GM18909 (cell line): ENCODE data around the gene RTN4.
"Not testable (repeated sequence)": the region's sequence is repeated elsewhere in the genome, so short reads cannot be mapped to it uniquely, and the experiment has no call there.

Source experiments
- ATAC-seq: cut with Tn5 transposase; IDR thresholded peaks from one replicate; pipeline ENCODE4 v1.9.1; 2021; ENCODE audit warnings: mild to moderate bottlenecking; ENCODE audit not compliant: unreplicated experiment, poor library complexity

Gene RTN4

GRCh38 chr2:55076019-55076418 is 25.8 kb upstream of the RTN4 start:
- ATAC-seq, result not testable (repeated sequence)

DNA sequence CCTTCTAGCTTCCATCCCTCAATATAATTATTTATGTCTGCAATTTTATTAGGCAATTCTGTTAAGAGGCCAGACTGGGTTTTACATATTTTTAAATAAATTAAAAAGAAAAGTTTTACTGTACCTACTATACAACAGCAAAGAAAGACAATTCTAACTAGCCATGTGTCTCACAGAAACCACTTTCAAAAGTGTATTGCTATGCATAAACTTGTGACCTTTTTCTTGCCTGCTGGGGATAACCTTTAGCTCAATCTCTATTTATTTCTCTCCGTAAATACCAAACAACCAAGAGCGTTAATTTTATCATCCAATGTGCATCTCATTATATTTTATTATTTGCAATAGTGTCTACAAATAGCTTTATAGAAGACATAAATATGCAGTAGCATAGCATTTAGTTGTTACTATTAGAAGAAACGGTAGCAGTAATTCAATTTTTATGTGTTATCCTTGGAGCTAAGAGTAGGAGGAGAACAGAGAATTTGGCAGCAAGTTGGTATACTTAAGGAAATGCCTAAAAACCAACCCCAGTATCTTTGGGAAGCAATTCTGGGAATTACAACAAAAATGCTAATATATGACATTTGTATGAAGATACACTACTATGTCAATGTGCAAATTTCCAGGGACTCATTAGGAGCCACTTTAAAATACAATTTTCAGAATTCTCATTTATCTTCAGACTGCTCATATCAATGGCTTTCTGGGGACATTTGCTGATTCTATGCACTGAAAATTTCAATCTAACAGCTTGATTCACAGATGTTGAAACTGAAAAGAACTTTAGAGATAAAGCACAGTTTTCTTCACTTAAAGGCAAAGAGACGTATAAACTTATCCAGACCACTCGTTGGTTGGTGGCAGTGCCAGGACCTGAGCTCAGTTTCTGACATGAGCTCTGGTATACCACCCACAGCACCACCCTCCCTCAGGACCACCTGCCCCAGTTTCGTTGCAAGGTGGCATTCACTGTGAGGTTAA is 23.0 kb upstream of the RTN4 start:
- no peak for ATAC-seq

GRCh38 chr2:55063713-55064323 is 13.6 kb upstream of the RTN4 start:
- peak; percentile 68 for ATAC-seq

GRCh38 chr2:55063226-55063625 is 13.0 kb upstream of the RTN4 start:
- ATAC-seq, result no peak

DNA sequence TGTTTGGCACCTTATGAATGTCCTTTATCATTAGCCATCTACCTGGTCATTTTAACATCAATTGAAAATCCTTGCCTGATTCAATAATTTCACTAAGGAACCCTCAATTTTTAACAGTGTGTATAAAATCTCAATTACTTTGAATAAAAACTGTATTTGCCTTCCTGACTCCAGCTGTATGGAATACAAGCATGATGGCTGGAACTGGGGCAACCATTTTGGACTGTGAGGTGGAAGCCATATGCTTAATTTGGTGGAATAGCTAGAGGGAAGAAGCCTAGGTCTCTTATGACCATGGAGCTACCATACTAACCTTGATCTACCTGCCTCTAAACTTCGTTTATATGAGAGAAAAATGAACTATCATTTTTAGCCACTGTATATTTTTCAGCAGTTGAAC is 12.5 kb upstream of the RTN4 start:
- ATAC-seq, result no peak

DNA sequence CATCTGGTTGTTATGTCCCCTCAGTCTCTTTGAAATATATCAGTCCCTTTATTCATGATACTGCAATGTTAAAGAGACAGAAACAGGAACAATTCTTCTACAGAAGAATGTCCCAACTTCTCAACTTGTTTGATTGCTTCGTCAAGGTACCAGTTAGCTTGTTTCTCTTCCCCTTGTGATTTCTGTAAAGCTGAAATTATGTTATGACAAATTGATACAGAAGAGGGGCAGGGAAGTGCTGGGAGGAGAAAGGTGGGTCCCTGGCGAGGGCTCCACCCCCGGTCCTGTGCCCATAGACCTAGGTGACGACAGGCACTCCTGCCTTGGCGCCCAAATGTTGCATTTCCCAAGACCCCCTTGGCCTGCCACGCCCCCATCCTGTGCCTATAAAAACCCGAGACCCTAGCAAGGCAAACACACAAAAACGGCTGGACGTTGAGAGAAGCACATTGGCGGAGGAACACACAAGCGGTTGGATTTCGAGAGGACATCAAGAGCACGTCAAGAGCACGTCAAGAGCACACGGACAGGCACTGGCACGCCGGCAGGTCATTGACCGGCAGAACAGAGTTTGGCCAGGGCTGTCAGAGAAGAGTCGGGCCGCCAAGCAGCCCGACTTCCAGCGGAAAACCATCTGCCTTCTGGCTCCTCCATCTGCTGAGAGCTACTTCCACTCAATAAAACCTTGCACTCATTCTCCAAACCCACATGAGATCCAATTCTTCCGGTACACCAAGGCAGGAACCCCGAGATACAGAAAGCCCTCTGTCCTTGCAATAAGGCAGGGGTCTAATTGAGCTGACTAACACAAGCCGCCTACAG is 11.5 kb upstream of the RTN4 start:
- ATAC-seq, result no peak

GRCh38 chr2:55059793-55060192 is 9.5 kb upstream of the RTN4 start:
- ATAC-seq, result no peak

GRCh38 chr2:55057474-55057873 is 7.2 kb upstream of the RTN4 start:
- no peak for ATAC-seq

GRCh38 chr2:55056024-55056521 is 5.8 kb upstream of the RTN4 start:
- no peak for ATAC-seq

- peak; percentile 29 for ATAC-seq
These were observed 4.0 kb upstream of the RTN4 start for GRCh38 chr2:55054106-55054875.

DNA sequence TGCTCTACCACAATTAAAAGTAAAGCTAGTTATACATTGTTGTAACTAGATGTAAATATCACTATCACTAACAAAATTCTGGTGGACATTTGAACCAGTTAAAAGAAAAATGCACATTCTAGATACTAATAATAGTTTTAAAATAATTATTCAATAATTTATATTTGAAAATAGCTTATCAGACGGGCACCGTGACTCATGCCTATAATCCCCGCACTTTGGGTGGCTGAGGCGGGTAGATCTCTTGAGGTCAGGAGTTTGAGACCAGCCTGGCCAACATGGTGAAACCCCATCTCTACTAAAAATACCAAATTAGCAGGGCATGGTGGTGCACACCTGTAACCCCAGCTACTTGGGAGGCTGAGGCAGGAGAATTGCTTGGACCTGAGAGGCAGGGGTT is 3.0 kb upstream of the RTN4 start:
- not testable (repeated sequence) for ATAC-seq

DNA sequence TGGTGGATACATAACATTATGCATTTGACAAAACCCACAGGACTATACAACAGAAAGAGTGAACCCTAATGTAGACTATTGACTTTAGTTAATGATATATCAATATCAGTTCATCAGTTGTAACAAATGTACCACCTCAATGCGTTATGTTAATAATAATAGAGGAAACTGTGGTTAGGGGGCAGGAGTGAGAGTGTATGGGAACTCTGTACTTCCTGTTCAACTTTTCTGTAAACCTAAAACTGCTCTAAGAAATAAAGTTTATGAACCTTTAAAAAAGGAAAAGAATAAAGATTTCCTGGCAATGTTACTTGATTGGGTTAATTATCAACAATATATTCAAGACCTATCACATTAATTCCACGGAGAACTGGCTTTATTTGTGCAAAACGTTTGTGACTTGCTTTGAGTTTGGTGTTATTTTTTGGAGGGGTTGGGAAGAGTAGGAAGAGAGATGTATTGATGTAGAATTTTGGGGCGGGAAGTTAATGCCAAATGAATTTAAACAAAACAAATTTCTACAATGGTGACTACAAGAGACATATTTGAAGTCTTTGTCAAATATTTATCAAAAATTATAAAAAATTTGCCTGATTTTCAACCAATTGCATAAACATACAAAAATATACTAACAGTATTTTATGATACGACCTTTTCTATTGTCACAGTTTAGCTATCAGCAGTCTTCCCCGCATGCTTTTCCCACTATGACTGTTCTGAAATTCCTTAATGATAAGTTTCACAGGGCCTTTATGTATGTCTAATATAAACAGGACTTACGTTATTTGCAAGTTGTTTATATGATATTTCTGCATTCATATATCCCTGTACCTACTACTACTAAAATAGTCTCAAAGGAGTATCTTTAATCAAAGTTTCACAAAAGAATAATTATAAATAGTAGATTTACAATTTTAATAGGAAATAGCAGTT is 2.1 kb upstream of the RTN4 start:
- ATAC-seq, result no peak

DNA sequence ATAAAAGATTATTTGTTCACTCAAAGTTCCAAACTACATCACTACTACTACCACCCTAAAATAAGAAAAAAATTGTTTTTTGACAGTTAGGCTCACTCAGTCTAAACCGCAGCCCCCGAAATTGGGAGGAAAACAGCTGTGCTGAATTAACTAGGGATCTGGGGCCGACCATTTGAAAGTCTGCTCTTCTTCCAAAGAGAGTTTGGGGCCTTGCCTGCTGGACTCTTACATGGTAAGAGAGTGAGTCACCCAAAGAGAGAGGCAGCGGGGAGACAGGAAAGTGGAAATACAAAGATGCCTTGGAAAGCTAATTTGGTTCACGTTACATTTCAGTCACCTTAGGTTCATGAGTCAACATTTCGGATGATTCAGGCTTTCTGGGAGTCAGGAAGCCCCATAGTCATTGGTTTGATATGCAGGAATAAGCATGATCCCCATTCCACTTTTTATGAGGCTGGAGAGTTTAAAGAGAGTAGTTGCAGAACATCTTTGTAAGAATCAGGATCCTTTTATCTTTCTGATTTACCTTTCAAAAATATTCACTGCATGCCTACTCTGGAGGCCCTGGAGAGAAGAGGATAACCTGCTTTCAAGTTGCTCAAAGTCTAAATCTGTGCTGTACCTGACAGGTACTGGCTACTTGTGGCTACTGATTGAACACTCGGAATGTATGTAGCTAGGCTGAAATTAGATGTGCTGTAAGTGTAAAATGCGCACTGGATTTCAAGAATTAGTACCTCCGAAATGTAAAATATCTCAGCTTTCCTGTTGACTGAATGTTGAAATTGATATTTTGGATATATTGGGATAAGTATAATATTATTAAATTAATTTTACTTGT is 995 bp upstream of the RTN4 start:
- no peak for ATAC-seq

- ATAC-seq, result no peak
These were observed 491 bp downstream of the RTN4 start for GRCh38 chr2:55049821-55050099.

GRCh38 chr2:55049043-55049820 is 1.0 kb downstream of the RTN4 start:
- ATAC-seq, result no peak

DNA sequence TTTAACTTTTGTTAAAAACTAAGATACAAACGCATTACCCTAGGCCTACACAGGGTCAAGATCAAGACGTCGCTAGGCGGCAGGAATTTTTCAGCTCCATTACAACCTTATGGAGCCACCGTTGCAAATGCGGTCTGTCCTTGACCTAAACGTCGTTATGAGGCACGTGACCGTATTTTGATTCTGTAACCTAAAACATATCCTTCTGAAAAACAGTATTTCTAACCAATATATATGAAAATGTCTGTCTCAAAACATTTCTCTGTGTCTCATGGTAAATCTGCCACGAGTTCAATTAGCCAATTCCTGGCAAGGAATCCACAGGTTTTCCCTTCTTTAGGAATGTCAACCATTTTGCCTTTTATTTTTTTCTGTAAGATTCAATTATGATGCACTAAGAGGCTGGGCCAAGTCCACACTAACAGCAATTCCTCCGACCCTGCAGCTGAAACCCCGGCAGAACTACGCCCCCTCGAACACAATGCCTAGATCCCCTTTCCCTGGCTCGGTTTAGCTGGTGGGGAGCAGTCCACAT is 1.7 kb downstream of the RTN4 start:
- no peak for ATAC-seq

DNA sequence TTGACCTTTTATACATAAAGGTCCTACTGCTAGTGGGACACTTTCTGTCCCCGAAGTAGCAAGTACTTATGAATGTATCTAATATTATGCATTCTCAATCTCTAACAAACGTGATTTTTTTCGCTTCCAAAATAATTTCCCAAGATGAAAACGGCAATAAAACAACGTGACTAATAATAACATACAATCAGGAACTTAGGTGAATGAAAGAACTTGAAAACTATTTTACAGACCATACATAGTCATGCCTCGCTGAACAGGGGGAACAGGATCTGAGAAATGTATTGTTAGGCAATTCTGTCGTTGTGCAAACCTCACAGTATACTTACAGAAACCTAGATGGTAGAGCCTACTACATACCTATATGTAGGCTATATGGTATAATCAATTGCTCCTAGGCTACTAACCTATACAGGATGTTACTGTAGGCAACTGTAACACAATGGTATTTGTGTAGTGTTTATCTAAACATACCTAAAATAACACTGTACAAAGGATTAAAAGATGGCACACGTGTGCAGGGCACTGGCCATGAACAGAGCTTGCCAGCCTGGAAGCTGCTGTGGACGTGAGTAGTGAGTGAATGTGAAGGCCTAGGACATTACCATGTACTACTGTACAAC is 2.5 kb downstream of the RTN4 start:
- ATAC-seq, result no peak
